GM12878 (cell line): Measurements from ENCODE around the gene PIP4K2B. TPM values are rescaled to one million over a fixed set of nuclear protein-coding genes. Genes with fewer than 3 reads are reported as not detected.

Experiments used
- BHLHE40 ChIP-seq, 2 experiments: fragments of 450-650 bp in 1 of 2; IDR thresholded peaks; 2 replicates each; pipeline ENCODE4 v1.6.1; 2011 to 2017; ENCODE audit warnings: low read depth in 2 of 2, borderline replicate concordance in 1 of 2, improper control_type of control experiment in 1 of 2, low read length in 1 of 2, mild to moderate bottlenecking in 1 of 2
- BMI1 ChIP-seq: fragments of 450-650 bp; IDR thresholded peaks from 2 replicates; pipeline ENCODE4 v1.6.1; 2016; ENCODE audit warnings: mild to moderate bottlenecking, moderate library complexity, borderline replicate concordance
- CEBPB ChIP-seq, 2 experiments: fragments of 150-350 bp in 1 of 2; IDR thresholded peaks; 2 replicates each; pipeline ENCODE4 v1.6.1; 2012 to 2014; ENCODE audit warnings: low read depth in 2 of 2, low read length in 2 of 2, borderline replicate concordance in 1 of 2, inconsistent platforms in 1 of 2
- CREB1 ChIP-seq: IDR thresholded peaks from 2 replicates; pipeline ENCODE4 v1.6.1; 2012; ENCODE audit warnings: low read depth, mild to moderate bottlenecking, inconsistent platforms
- ETV6 ChIP-seq, 2 experiments: fragments of 450-650 bp in 1 of 2; IDR thresholded peaks in 1 of 2; conservative IDR thresholded peaks in 1 of 2; 2 replicates each; pipeline ENCODE4 v1.6.1; 2014; ENCODE audit warnings: antibody characterized with exemption in 1 of 2, borderline replicate concordance in 1 of 2, low read depth in 1 of 2, mild to moderate bottlenecking in 1 of 2, moderate library complexity in 1 of 2
- GATAD2B ChIP-seq: fragments of 450-650 bp; conservative IDR thresholded peaks from 2 replicates; pipeline ENCODE4 v1.6.1; 2017; ENCODE audit warnings: low read depth, mild to moderate bottlenecking, moderate library complexity
- IKZF2 ChIP-seq, 2 experiments: fragments of 450-650 bp; IDR thresholded peaks; 2 replicates each; pipeline ENCODE4 v1.6.1; 2017; ENCODE audit warnings: mild to moderate bottlenecking in 2 of 2, moderate library complexity in 2 of 2
- MEF2A ChIP-seq: IDR thresholded peaks from 2 replicates; pipeline ENCODE4 v1.6.1; 2011; ENCODE audit warnings: low read depth, mild to moderate bottlenecking, low read length, moderate library complexity; ENCODE audit not compliant: insufficient read depth
- MTA2 ChIP-seq: fragments of 450-650 bp; IDR thresholded peaks from 2 replicates; pipeline ENCODE4 v1.6.1; 2016; ENCODE audit warnings: low read depth, mild to moderate bottlenecking, moderate library complexity
- MXI1 ChIP-seq: fragments of 150-350 bp; IDR thresholded peaks from 2 replicates; pipeline ENCODE4 v1.6.1; 2011; ENCODE audit warnings: low read depth, mild to moderate bottlenecking, inconsistent platforms, low read length, improper control_type of control experiment
- PAX8 ChIP-seq: fragments of 450-650 bp; IDR thresholded peaks from 2 replicates; pipeline ENCODE4 v1.6.1; 2017; ENCODE audit warnings: mild to moderate bottlenecking, moderate library complexity
- POLR2A ChIP-seq: IDR thresholded peaks from 2 replicates; pipeline ENCODE4 v1.6.1; 2011; ENCODE audit warnings: low read depth, mild to moderate bottlenecking, low read length
- SP1 ChIP-seq: IDR thresholded peaks from one replicate; pipeline ENCODE4 v1.6.1; 2011; ENCODE audit warnings: low read depth, low read length
- SPI1 ChIP-seq: IDR thresholded peaks from 2 replicates; pipeline ENCODE4 v1.6.1; 2011; ENCODE audit warnings: low read depth, mild to moderate bottlenecking, low read length, moderate library complexity, borderline replicate concordance; ENCODE audit not compliant: insufficient read depth
- SREBF2 ChIP-seq: IDR thresholded peaks from 2 replicates; pipeline ENCODE4 v1.6.1; 2012; ENCODE audit warnings: mild to moderate bottlenecking, low read length
- TAF1 ChIP-seq: IDR thresholded peaks from 2 replicates; pipeline ENCODE4 v1.6.1; 2011; ENCODE audit warnings: mild to moderate bottlenecking, low read depth, low read length, borderline replicate concordance
- ZBED1 ChIP-seq: IDR thresholded peaks from 2 replicates; pipeline ENCODE4 v1.6.1; 2016; ENCODE audit warnings: borderline replicate concordance
- ZNF24 ChIP-seq: fragments of 450-650 bp; IDR thresholded peaks from 2 replicates; pipeline ENCODE4 v1.6.1; 2017; ENCODE audit warnings: antibody characterized with exemption, mild to moderate bottlenecking
- ZNF384 ChIP-seq: IDR thresholded peaks from 2 replicates; pipeline ENCODE4 v1.6.1; 2012; ENCODE audit warnings: low read depth, mild to moderate bottlenecking, low read length, improper control_type of control experiment, borderline replicate concordance
- polyA plus RNA-seq, 11 experiments: library from polyadenylated mRNA; depleted of rRNA in 4 of 11; unstranded in 6 of 11; stranded (reverse) in 5 of 11; fragments of >200 nt; fragmentation: Nextera tagmentation in 4 of 11; fragmentation: Illumina TruSeq in 1 of 11; extraction: Ambion mirVana in 4 of 11; extraction: Trizol in 1 of 11; gene quantifications; 1 replicate in 1 of 11; 2 replicates in 10 of 11; pipeline versions ENCODE4 v1.2.1 to v1.2.3, GENCODE V29; 2011 to 2016; ENCODE audit warnings: inconsistent platforms in 2 of 11, missing spikeins in 2 of 11, low read depth in 1 of 11
- total RNA-seq, 4 experiments: library from RNA; depleted of rRNA in 3 of 4; stranded (reverse); fragments of >200 nt in 3 of 4; fragmentation: Illumina TruSeq in 1 of 4; extraction: Trizol in 1 of 4; gene quantifications; 2 replicates each; pipeline versions ENCODE4 v1.2.1 to v1.2.3, GENCODE V29; 2013 to 2021
- TF ChIP-seq, protein P1 (sequence below): IDR thresholded peaks from 2 replicates; pipeline ENCODE4 v1.6.1; 2012; ENCODE audit warnings: improper control_type of control experiment, low read depth, low read length; ENCODE audit not compliant: insufficient replicate concordance
- TF ChIP-seq, protein P2 (sequence below): IDR thresholded peaks from 2 replicates; pipeline ENCODE4 v1.6.1; 2012; ENCODE audit warnings: low read depth, low read length, improper control_type of control experiment
- TF ChIP-seq, protein P3 (sequence below): fragments of 450-650 bp; IDR thresholded peaks from 2 replicates; pipeline ENCODE4 v1.6.1; 2017; ENCODE audit warnings: antibody characterized with exemption, mild to moderate bottlenecking, moderate library complexity

Gene PIP4K2B
- total and polyA plus RNA-seq, 10 of the 15 experiments (the other 5 are each of a cell fraction or from before 2014, with no cell fraction given), result 3.8 to 30.3 (median 18.2) TPM

DNA sequence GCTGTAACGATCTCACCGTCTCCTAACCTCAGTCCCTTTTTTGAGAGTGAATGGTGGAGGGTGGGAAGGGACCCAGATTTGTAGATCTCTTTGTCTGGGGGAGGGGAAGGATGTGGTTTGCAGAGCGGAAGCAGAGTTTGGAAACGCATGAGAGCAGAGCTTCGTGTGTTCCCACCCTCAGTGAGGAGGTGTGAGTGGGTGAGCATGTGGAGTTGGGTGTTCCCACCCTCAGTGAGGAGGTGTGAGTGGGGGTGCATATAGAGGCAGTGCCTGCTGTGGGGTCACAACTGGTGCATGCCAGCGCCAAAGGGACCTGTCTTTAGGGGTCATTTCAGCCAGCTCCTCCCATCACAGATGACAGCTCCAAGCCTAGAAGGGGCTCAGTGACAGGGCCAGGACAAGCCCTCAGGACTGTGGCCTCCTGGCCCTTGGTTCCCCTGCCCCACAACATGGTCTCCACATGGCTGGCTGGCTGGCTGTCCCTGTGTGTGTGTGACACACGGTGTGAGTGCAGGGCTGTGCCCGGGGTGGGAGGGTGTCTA, 71.0 kb downstream of the PIP4K2B start (continued):
- TF ChIP-seq CEBPB (IDR thresholded peaks at IDR 0.05; ENCODE audit: borderline replicate concordance in 1 of 2, low read depth in 2 of 2, low read length in 2 of 2) (no peak), SPI1 (0 out of 2 replicates have a peak, but pooled peaks have one; percentile 12), SREBF2 (no peak), SP1 (peak; percentile 27), ZNF384 (no peak), TAF1 (no peak), MTA2 (no peak), IKZF2 (IDR thresholded peaks at IDR 0.05) (peak in 1 of 2 experiments; percentile 15; a peak in 1 of 4 replicates), POLR2A (peak; percentile 68), ZBED1 (peak; percentile 64; the same call in 1 of the 2 replicates), ZNF24 (no peak), ETV6 (conservative IDR thresholded peaks at IDR 0.05 in 1 of 2, IDR thresholded peaks at IDR 0.05 in 1 of 2; ENCODE audit: borderline replicate concordance in 1 of 2, low read depth in 1 of 2) (peak in 1 of 2 experiments; percentile 79; a peak in 2 of 4 replicates), PAX8 (no peak), BMI1 (no peak), MEF2A (0 out of 2 replicates have a peak, but pooled peaks have one; percentile 29), MXI1 (no peak), CREB1 (0 out of 2 replicates have a peak, but pooled peaks have one; percentile 33), GATAD2B (no peak), BHLHE40 (IDR thresholded peaks at IDR 0.05; ENCODE audit: borderline replicate concordance in 1 of 2, low read depth in 2 of 2, low read length in 1 of 2) (0 out of 4 replicates have a peak, but pooled peaks of 1 of the 2 experiments have one; percentile 11)
- TF ChIP-seq, protein P1, sequence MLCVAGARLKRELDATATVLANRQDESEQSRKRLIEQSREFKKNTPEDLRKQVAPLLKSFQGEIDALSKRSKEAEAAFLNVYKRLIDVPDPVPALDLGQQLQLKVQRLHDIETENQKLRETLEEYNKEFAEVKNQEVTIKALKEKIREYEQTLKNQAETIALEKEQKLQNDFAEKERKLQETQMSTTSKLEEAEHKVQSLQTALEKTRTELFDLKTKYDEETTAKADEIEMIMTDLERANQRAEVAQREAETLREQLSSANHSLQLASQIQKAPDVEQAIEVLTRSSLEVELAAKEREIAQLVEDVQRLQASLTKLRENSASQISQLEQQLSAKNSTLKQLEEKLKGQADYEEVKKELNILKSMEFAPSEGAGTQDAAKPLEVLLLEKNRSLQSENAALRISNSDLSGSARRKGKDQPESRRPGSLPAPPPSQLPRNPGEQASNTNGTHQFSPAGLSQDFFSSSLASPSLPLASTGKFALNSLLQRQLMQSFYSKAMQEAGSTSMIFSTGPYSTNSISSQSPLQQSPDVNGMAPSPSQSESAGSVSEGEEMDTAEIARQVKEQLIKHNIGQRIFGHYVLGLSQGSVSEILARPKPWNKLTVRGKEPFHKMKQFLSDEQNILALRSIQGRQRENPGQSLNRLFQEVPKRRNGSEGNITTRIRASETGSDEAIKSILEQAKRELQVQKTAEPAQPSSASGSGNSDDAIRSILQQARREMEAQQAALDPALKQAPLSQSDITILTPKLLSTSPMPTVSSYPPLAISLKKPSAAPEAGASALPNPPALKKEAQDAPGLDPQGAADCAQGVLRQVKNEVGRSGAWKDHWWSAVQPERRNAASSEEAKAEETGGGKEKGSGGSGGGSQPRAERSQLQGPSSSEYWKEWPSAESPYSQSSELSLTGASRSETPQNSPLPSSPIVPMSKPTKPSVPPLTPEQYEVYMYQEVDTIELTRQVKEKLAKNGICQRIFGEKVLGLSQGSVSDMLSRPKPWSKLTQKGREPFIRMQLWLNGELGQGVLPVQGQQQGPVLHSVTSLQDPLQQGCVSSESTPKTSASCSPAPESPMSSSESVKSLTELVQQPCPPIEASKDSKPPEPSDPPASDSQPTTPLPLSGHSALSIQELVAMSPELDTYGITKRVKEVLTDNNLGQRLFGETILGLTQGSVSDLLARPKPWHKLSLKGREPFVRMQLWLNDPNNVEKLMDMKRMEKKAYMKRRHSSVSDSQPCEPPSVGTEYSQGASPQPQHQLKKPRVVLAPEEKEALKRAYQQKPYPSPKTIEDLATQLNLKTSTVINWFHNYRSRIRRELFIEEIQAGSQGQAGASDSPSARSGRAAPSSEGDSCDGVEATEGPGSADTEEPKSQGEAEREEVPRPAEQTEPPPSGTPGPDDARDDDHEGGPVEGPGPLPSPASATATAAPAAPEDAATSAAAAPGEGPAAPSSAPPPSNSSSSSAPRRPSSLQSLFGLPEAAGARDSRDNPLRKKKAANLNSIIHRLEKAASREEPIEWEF, result no peak
- TF ChIP-seq, protein P2, sequence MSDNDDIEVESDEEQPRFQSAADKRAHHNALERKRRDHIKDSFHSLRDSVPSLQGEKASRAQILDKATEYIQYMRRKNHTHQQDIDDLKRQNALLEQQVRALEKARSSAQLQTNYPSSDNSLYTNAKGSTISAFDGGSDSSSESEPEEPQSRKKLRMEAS, result peak; percentile 56; the same call in 1 of the 2 replicates
- TF ChIP-seq, protein P3, sequence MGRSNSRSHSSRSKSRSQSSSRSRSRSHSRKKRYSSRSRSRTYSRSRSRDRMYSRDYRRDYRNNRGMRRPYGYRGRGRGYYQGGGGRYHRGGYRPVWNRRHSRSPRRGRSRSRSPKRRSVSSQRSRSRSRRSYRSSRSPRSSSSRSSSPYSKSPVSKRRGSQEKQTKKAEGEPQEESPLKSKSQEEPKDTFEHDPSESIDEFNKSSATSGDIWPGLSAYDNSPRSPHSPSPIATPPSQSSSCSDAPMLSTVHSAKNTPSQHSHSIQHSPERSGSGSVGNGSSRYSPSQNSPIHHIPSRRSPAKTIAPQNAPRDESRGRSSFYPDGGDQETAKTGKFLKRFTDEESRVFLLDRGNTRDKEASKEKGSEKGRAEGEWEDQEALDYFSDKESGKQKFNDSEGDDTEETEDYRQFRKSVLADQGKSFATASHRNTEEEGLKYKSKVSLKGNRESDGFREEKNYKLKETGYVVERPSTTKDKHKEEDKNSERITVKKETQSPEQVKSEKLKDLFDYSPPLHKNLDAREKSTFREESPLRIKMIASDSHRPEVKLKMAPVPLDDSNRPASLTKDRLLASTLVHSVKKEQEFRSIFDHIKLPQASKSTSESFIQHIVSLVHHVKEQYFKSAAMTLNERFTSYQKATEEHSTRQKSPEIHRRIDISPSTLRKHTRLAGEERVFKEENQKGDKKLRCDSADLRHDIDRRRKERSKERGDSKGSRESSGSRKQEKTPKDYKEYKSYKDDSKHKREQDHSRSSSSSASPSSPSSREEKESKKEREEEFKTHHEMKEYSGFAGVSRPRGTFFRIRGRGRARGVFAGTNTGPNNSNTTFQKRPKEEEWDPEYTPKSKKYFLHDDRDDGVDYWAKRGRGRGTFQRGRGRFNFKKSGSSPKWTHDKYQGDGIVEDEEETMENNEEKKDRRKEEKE, result no peak
